Activated CD8-positive, alpha-beta T cell treated with anti-CD3 and anti-CD28 coated beads, Interleukin-2, amount 10 ng/mL, durations not matched to agents 7 days and 5 days (primary cell): ENCODE measurements around the gene LRSAM1. TPM values are rescaled to one million over a fixed set of nuclear protein-coding genes. Genes with fewer than 3 reads are reported as not detected.

Experiments
- ATAC-seq: fragments of 150-1000 bp; cut with Tn5 transposase; one replicate; pipeline ENCODE4 v1.10.0; 2021; ENCODE audit warnings: moderate library complexity
- CTCF ChIA-PET: fragments of 350-600 bp; sonication (Branson Sonifier 250); formaldehyde crosslinking; loops from one replicate; lab custom pipeline; 2021; ENCODE audit warnings: antibody characterized with exemption; lab: Charles Lee
- POLR2A ChIA-PET: fragments of 350-600 bp; sonication (Branson Sonifier 250); formaldehyde crosslinking; loops from one replicate; lab custom pipeline; 2021; ENCODE audit warnings: antibody characterized with exemption; lab: Charles Lee
- DNase-seq: peaks from one replicate; pipeline ENCODE4 v3.0.0-alpha.2; 2020
- H3K27ac Mint-ChIP-seq: one replicate; pipeline ENCODE4 v1.8.0; 2021; ENCODE audit warnings: mild to moderate bottlenecking, mixed read lengths
- H3K27me3 Mint-ChIP-seq: one replicate; pipeline ENCODE4 v1.8.0; 2021; ENCODE audit warnings: low read depth, mixed read lengths
- H3K36me3 Mint-ChIP-seq: one replicate; pipeline ENCODE4 v1.8.0; 2021; ENCODE audit warnings: low read depth, mixed read lengths
- H3K4me1 Mint-ChIP-seq: one replicate; pipeline ENCODE4 v1.8.0; 2021; ENCODE audit warnings: low read depth, mixed read lengths
- H3K4me3 Mint-ChIP-seq: one replicate; pipeline ENCODE4 v1.8.0; 2021; ENCODE audit warnings: mild to moderate bottlenecking, mixed read lengths
- H3K9me3 Mint-ChIP-seq: one replicate; pipeline ENCODE4 v1.8.0; 2022; ENCODE audit warnings: mixed read lengths; ENCODE audit not compliant: insufficient read depth
- total RNA-seq, 2 experiments: library from RNA; stranded (reverse); gene quantifications; one replicate each; pipeline ENCODE4 v1.2.3, GENCODE V29; 2021

The LRSAM1 gene
- total RNA-seq, 2 experiments from 2014 or later: 17.8 to 18.0 TPM

- CTCF ChIA-PET: interaction anchor here (1.2 kb wide), 1 partner anchor 9 kb away, joined by 4 read pairs; no protein-coding TSS in a partner anchor
- POLR2A ChIA-PET: interaction anchor here (0.9 kb wide), 1 partner anchor 8 kb away, joined by 3 read pairs; no protein-coding TSS in a partner anchor
- Mint-ChIP-seq H3K9me3 (no peaks in the 10 kb centered on the region), H3K27me3 (no peaks in the 10 kb centered on the region), H3K4me3 (no peak overlapping the region), H3K27ac (no peak overlapping the region), H3K4me1 (peaks cover 7% of the 10 kb centered on the region), H3K36me3 (peaks cover 19% of the 10 kb centered on the region)
- ATAC-seq (no peak), DNase-seq (no peak)
Measured at GRCh38 chr9:127534250-127534906, 83.1 kb downstream of the LRSAM1 start.

GRCh38 chr9:127534931-127535330, 83.6 kb downstream of the LRSAM1 start:
- Mint-ChIP-seq H3K36me3 (peaks cover 17% of the 10 kb centered on the region), H3K9me3 (no peaks in the 10 kb centered on the region), H3K4me1 (peaks cover 7% of the 10 kb centered on the region), H3K4me3 (no peak overlapping the region), H3K27me3 (no peaks in the 10 kb centered on the region), H3K27ac (peak overlapping the region; percentile 46)
- DNase-seq (no peak), ATAC-seq (no peak)
- ChIA-PET CTCF (no interaction called here), POLR2A (no interaction called here)

- peaks cover 12% of the 10 kb centered on the region for H3K36me3 Mint-ChIP-seq
- H3K4me3 Mint-ChIP-seq: no peak overlapping the region
- no peaks in the 10 kb centered on the region for H3K9me3 Mint-ChIP-seq
- H3K4me1 Mint-ChIP-seq: peaks cover 9% of the 10 kb centered on the region
- no peaks in the 10 kb centered on the region for H3K27me3 Mint-ChIP-seq
- ChIA-PET POLR2A (no interaction called here), CTCF (interaction anchor here (1.0 kb wide), 1 partner anchor 12 kb away, joined by 3 read pairs; no protein-coding TSS in a partner anchor)
- ATAC-seq (no peak), DNase-seq (no peak)
- peak overlapping the region; percentile 46 for H3K27ac Mint-ChIP-seq
Measured at GRCh38 chr9:127535396-127535795, 84.1 kb downstream of the LRSAM1 start.

GRCh38 chr9:127535834-127536233, 84.5 kb downstream of the LRSAM1 start:
- DNase-seq (no peak), ATAC-seq (no peak)
- CTCF ChIA-PET: interaction anchor here (1.0 to 1.4 kb wide), 2 partner anchors 10 to 13 kb away, joined by 3 to 8 read pairs; no protein-coding TSS in a partner anchor
- H3K4me1 Mint-ChIP-seq: peaks cover 10% of the 10 kb centered on the region
- H3K4me3 Mint-ChIP-seq: no peak overlapping the region
- no peaks in the 10 kb centered on the region for H3K27me3 Mint-ChIP-seq
- H3K9me3 Mint-ChIP-seq: no peaks in the 10 kb centered on the region
- POLR2A ChIA-PET: no interaction called here
- peaks cover 8% of the 10 kb centered on the region for H3K36me3 Mint-ChIP-seq
- H3K27ac Mint-ChIP-seq: no peak overlapping the region

GRCh38 chr9:127536499-127536898, 85.2 kb downstream of the LRSAM1 start:
- ATAC-seq (no peak), DNase-seq (no peak)
- peaks cover 13% of the 10 kb centered on the region for H3K4me1 Mint-ChIP-seq
- POLR2A ChIA-PET: interaction anchor here (1.2 kb wide), 1 partner anchor 33 kb away, joined by 3 read pairs; no protein-coding TSS in a partner anchor
- H3K36me3 Mint-ChIP-seq: peaks cover 8% of the 10 kb centered on the region
- CTCF ChIA-PET: interaction anchor here (1.0 to 1.4 kb wide), 3 partner anchors 11 to 51 kb away, joined by 3 to 8 read pairs (median 3); no protein-coding TSS in a partner anchor
- H3K27me3 Mint-ChIP-seq: no peaks in the 10 kb centered on the region
- no peaks in the 10 kb centered on the region for H3K9me3 Mint-ChIP-seq
- no peak overlapping the region for H3K4me3 Mint-ChIP-seq
- H3K27ac Mint-ChIP-seq: peak overlapping the region; percentile 15

GRCh38 chr9:127537014-127537413, 85.7 kb downstream of the LRSAM1 start:
- ATAC-seq: no peak
- no peak overlapping the region for H3K4me3 Mint-ChIP-seq

GRCh38 chr9:127537792-127538191, 86.5 kb downstream of the LRSAM1 start:
- Mint-ChIP-seq H3K9me3 (no peaks in the 10 kb centered on the region), H3K4me1 (peaks cover 17% of the 10 kb centered on the region), H3K27me3 (no peaks in the 10 kb centered on the region), H3K27ac (peak overlapping the region; percentile 30), H3K4me3 (no peak overlapping the region), H3K36me3 (no peaks in the 10 kb centered on the region)
- CTCF ChIA-PET: no interaction called here
- POLR2A ChIA-PET: no interaction called here
- no peak for ATAC-seq
- no peak for DNase-seq

More at GRCh38 chr9:127537014-127537413, 85.7 kb downstream of the LRSAM1 start:
- H3K27ac Mint-ChIP-seq: no peak overlapping the region
- ChIA-PET CTCF (interaction anchor here (1.1 to 1.4 kb wide), 2 partner anchors 11 to 50 kb away, joined by 3 to 8 read pairs; no protein-coding TSS in a partner anchor), POLR2A (interaction anchor here (1.2 kb wide), 1 partner anchor 33 kb away, joined by 3 read pairs; no protein-coding TSS in a partner anchor)
- peaks cover 2% of the 10 kb centered on the region for H3K36me3 Mint-ChIP-seq
- H3K9me3 Mint-ChIP-seq: no peaks in the 10 kb centered on the region
- DNase-seq: no peak
- H3K27me3 Mint-ChIP-seq: no peaks in the 10 kb centered on the region
- peaks cover 14% of the 10 kb centered on the region for H3K4me1 Mint-ChIP-seq

GRCh38 chr9:127538849-127539258, 87.5 kb downstream of the LRSAM1 start:
- ChIA-PET CTCF (interaction anchor here (0.7 to 1.8 kb wide), 3 partner anchors 13 to 196 kb away, joined by 3 to 4 read pairs (median 3); partner anchors contain the start of gene TOR2A), POLR2A (no interaction called here)
- no peak for ATAC-seq
- no peaks in the 10 kb centered on the region for H3K27me3 Mint-ChIP-seq
- H3K36me3 Mint-ChIP-seq: no peaks in the 10 kb centered on the region
- H3K9me3 Mint-ChIP-seq: no peaks in the 10 kb centered on the region
- DNase-seq: no peak
- no peak overlapping the region for H3K27ac Mint-ChIP-seq
- peaks cover 24% of the 10 kb centered on the region for H3K4me1 Mint-ChIP-seq
- H3K4me3 Mint-ChIP-seq: no peak overlapping the region

GRCh38 chr9:127539259-127539981, 88.1 kb downstream of the LRSAM1 start:
- Mint-ChIP-seq H3K4me1 (peaks cover 24% of the 10 kb centered on the region), H3K36me3 (no peaks in the 10 kb centered on the region), H3K9me3 (no peaks in the 10 kb centered on the region), H3K27ac (peak overlapping the region; percentile 43), H3K27me3 (no peaks in the 10 kb centered on the region), H3K4me3 (no peak overlapping the region)
- CTCF ChIA-PET: interaction anchor here (0.7 to 1.8 kb wide), 3 partner anchors 13 to 196 kb away, joined by 3 to 4 read pairs (median 3); partner anchors contain the start of gene TOR2A
- POLR2A ChIA-PET: no interaction called here
- ATAC-seq: no peak
- DNase-seq: no peak

GRCh38 chr9:127539982-127540663, 88.8 kb downstream of the LRSAM1 start:
- Mint-ChIP-seq H3K36me3 (no peaks in the 10 kb centered on the region), H3K4me3 (no peak overlapping the region), H3K27ac (peak overlapping the region; percentile 43), H3K9me3 (no peaks in the 10 kb centered on the region), H3K4me1 (peaks cover 28% of the 10 kb centered on the region), H3K27me3 (no peaks in the 10 kb centered on the region)
- no peak for ATAC-seq
- ChIA-PET CTCF (interaction anchor here (1.8 kb wide), 1 partner anchor 14 kb away, joined by 4 read pairs; no protein-coding TSS in a partner anchor), POLR2A (no interaction called here)
- no peak for DNase-seq

- ATAC-seq: no peak
- Mint-ChIP-seq H3K4me1 (peaks cover 33% of the 10 kb centered on the region), H3K4me3 (no peak overlapping the region), H3K9me3 (no peaks in the 10 kb centered on the region), H3K27ac (no peak overlapping the region), H3K36me3 (no peaks in the 10 kb centered on the region), H3K27me3 (no peaks in the 10 kb centered on the region)
- ChIA-PET POLR2A (no interaction called here), CTCF (interaction anchor here (1.8 kb wide), 1 partner anchor 14 kb away, joined by 4 read pairs; no protein-coding TSS in a partner anchor)
- DNase-seq: no peak
Measured at GRCh38 chr9:127540664-127541041, 89.3 kb downstream of the LRSAM1 start.
